Activated naive CD4-positive, alpha-beta T cell treated with anti-CD3 and anti-CD28 coated beads, Interleukin-2, amount 10 ng/mL, durations not matched to agents 7 days and 5 days (primary cell): ENCODE results near the gene RC3H1.
"Not testable (repeated sequence)": the region's sequence is repeated elsewhere in the genome, so short reads cannot be mapped to it uniquely, and the experiment has no call there.

Experiments
- CTCF ChIA-PET: fragments of 350-600 bp; sonication (Branson Sonifier 250); formaldehyde crosslinking; loops from one replicate; lab custom pipeline; 2021; ENCODE audit warnings: antibody characterized with exemption; lab: Charles Lee
- DNase-seq: peaks from one replicate; pipeline ENCODE4 v3.0.0-alpha.2; 2020
- H3K27ac Mint-ChIP-seq: one replicate; pipeline ENCODE4 v1.8.0; 2021; ENCODE audit warnings: mild to moderate bottlenecking, moderate library complexity, mixed read lengths
- H3K27me3 Mint-ChIP-seq: one replicate; pipeline ENCODE4 v1.8.0; 2021; ENCODE audit warnings: mild to moderate bottlenecking, mixed read lengths
- H3K36me3 Mint-ChIP-seq: one replicate; pipeline ENCODE4 v1.8.0; 2021; ENCODE audit warnings: mixed read lengths
- H3K4me1 Mint-ChIP-seq: one replicate; pipeline ENCODE4 v1.8.0; 2021; ENCODE audit warnings: mixed read lengths
- H3K4me3 Mint-ChIP-seq: one replicate; pipeline ENCODE4 v1.8.0; 2021; ENCODE audit warnings: mild to moderate bottlenecking, moderate library complexity, mixed read lengths
- H3K9me3 Mint-ChIP-seq: one replicate; pipeline ENCODE4 v1.8.0; 2021; ENCODE audit warnings: mixed read lengths

Gene RC3H1

GRCh38 chr1:174008269-174008668 is 13.9 kb downstream of the RC3H1 start:
- H3K27me3 Mint-ChIP-seq = no peaks in the 10 kb centered on the region
- no peak overlapping the region for H3K27ac Mint-ChIP-seq
- H3K4me1 Mint-ChIP-seq = peaks cover 16% of the 10 kb centered on the region
- no peak for DNase-seq
- CTCF ChIA-PET = no interaction called here
- no peak overlapping the region for H3K4me3 Mint-ChIP-seq
- H3K36me3 Mint-ChIP-seq = peaks cover 35% of the 10 kb centered on the region
- no peaks in the 10 kb centered on the region for H3K9me3 Mint-ChIP-seq

GRCh38 chr1:174007851-174008250 is 14.3 kb downstream of the RC3H1 start:
- peaks cover 17% of the 10 kb centered on the region for H3K4me1 Mint-ChIP-seq
- peaks cover 35% of the 10 kb centered on the region for H3K36me3 Mint-ChIP-seq
- no peak for DNase-seq
- CTCF ChIA-PET = interaction anchor here (0.7 kb wide), 1 partner anchor 610 kb away, joined by 3 read pairs; no protein-coding TSS in a partner anchor
- no peaks in the 10 kb centered on the region for H3K27me3 Mint-ChIP-seq
- no peak overlapping the region for H3K4me3 Mint-ChIP-seq
- H3K9me3 Mint-ChIP-seq = no peaks in the 10 kb centered on the region
- H3K27ac Mint-ChIP-seq = no peak overlapping the region

- no peaks in the 10 kb centered on the region for H3K9me3 Mint-ChIP-seq
- H3K36me3 Mint-ChIP-seq = peaks cover 35% of the 10 kb centered on the region
- no peak overlapping the region for H3K27ac Mint-ChIP-seq
- peaks cover 16% of the 10 kb centered on the region for H3K4me1 Mint-ChIP-seq
- H3K4me3 Mint-ChIP-seq = no peak overlapping the region
- no peak for DNase-seq
- H3K27me3 Mint-ChIP-seq = no peaks in the 10 kb centered on the region
- CTCF ChIA-PET = no interaction called here
These were observed 17.1 kb downstream of the RC3H1 start for GRCh38 chr1:174005032-174005431.

- Mint-ChIP-seq H3K4me1 (peaks cover 9% of the 10 kb centered on the region), H3K4me3 (no peak overlapping the region)
- no peak for DNase-seq
These were observed 18.3 kb downstream of the RC3H1 start for GRCh38 chr1:174003867-174004266.

DNA sequence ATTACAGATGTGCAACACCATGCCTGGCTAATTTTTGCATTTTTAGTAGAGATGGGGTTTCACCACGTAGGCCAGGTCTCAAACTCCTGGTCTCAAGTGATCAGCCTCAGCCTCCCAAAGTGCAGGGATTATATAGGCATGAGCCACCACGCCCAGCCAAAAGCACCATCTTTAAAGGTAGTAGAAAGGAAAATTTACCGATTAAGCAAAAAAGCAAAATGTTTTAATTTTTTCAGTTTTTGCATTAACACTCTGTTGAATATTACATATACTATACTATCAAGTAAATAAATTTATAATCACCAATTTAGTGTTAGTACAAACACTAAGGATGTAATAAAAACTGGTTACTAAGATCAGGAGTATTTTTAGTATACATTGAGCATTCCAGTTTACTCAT is 20.6 kb downstream of the RC3H1 start:
- Mint-ChIP-seq H3K27me3 (no peaks in the 10 kb centered on the region), H3K9me3 (no peaks in the 10 kb centered on the region), H3K36me3 (peaks cover 15% of the 10 kb centered on the region), H3K4me1 (peaks cover 4% of the 10 kb centered on the region), H3K27ac (no peak overlapping the region), H3K4me3 (no peak overlapping the region)
- DNase-seq = no peak
- CTCF ChIA-PET = no interaction called here

More at GRCh38 chr1:174003867-174004266, 18.3 kb downstream of the RC3H1 start:
- no peaks in the 10 kb centered on the region for H3K9me3 Mint-ChIP-seq
- H3K27ac Mint-ChIP-seq = no peak overlapping the region
- no peaks in the 10 kb centered on the region for H3K27me3 Mint-ChIP-seq
- CTCF ChIA-PET = no interaction called here
- H3K36me3 Mint-ChIP-seq = peaks cover 28% of the 10 kb centered on the region

DNA sequence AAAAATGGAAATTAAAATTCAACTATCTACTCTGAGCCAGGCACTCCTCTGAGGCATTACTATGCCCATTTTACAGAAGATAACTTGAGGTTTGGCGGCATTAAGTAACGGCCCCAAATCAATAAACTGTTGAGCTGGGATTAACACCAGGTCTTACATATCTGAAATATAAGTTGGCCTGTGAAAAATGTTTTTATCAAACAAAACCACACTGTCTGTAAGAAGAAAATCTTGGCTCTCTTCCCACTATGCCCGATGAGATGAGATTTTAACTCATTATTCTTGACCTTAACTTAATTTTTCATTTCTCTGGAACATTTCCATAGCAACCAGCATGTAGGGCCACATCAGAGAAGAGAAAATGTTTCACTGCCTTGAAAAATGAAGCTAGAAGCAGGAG is 21.8 kb downstream of the RC3H1 start:
- H3K27ac Mint-ChIP-seq = no peak overlapping the region

GRCh38 chr1:173997791-173998190 is 24.4 kb downstream of the RC3H1 start:
- CTCF ChIA-PET = no interaction called here

More for the DNA sequence above, 21.8 kb downstream of the RC3H1 start:
- CTCF ChIA-PET = interaction anchor here (0.8 kb wide), 1 partner anchor 10 kb away, joined by 4 read pairs; no protein-coding TSS in a partner anchor
- H3K9me3 Mint-ChIP-seq = no peaks in the 10 kb centered on the region
- H3K4me1 Mint-ChIP-seq = peaks cover 4% of the 10 kb centered on the region
- H3K36me3 Mint-ChIP-seq = peaks cover 17% of the 10 kb centered on the region
- no peak for DNase-seq
- no peaks in the 10 kb centered on the region for H3K27me3 Mint-ChIP-seq
- H3K4me3 Mint-ChIP-seq = no peak overlapping the region

DNA sequence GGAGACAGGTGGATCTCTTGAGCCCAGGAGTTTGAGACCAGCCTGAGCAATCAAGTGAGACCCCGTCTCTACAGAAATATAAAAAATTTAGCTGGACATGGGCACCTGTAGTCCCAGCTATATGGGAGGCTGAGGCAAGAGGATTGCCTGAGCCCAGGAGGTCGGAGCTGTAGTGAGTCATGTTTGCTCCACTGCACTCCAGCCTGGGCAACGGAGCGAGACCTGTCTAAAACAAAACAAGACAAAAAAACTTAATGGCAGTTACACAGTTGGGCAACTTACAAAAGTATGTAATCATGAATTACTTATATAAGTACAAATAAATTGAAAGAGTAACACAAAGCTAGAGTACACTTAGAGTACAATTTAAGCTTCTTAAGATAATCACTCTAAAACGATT is 25.2 kb downstream of the RC3H1 start:
- Mint-ChIP-seq H3K9me3 (no peaks in the 10 kb centered on the region), H3K27me3 (no peaks in the 10 kb centered on the region), H3K36me3 (peaks cover 16% of the 10 kb centered on the region), H3K27ac (no peak overlapping the region), H3K4me3 (no peak overlapping the region), H3K4me1 (peaks cover 3% of the 10 kb centered on the region)
- CTCF ChIA-PET = no interaction called here
- no peak for DNase-seq

More at GRCh38 chr1:173997791-173998190, 24.4 kb downstream of the RC3H1 start:
- no peak overlapping the region for H3K4me3 Mint-ChIP-seq
- peaks cover 3% of the 10 kb centered on the region for H3K4me1 Mint-ChIP-seq
- no peak overlapping the region for H3K27ac Mint-ChIP-seq
- H3K27me3 Mint-ChIP-seq = no peaks in the 10 kb centered on the region
- no peak for DNase-seq
- peaks cover 11% of the 10 kb centered on the region for H3K36me3 Mint-ChIP-seq
- H3K9me3 Mint-ChIP-seq = no peaks in the 10 kb centered on the region

DNA sequence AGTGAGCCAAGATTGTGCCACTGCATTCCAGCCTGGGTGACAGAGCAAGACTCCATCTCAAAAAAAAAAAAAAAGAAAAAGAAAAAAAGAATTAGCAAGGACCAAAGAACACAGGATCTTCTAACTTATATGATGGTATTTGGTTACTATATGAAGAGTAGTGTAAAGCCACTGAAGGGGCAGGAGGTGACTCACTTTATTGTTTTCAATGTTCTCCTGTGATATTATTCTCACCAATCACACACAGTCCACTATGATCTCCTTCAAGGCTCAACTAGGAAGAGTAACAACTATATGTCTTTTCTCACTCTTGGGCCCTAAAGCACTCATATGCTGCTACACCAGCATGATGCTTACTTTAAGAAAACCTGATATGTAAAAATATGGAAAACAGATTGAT is 26.7 kb downstream of the RC3H1 start:
- Mint-ChIP-seq H3K4me1 (peaks cover 2% of the 10 kb centered on the region), H3K4me3 (no peak overlapping the region), H3K27me3 (no peaks in the 10 kb centered on the region), H3K27ac (no peak overlapping the region), H3K36me3 (peaks cover 22% of the 10 kb centered on the region), H3K9me3 (no peaks in the 10 kb centered on the region)
- CTCF ChIA-PET = no interaction called here
- DNase-seq = no peak

DNA sequence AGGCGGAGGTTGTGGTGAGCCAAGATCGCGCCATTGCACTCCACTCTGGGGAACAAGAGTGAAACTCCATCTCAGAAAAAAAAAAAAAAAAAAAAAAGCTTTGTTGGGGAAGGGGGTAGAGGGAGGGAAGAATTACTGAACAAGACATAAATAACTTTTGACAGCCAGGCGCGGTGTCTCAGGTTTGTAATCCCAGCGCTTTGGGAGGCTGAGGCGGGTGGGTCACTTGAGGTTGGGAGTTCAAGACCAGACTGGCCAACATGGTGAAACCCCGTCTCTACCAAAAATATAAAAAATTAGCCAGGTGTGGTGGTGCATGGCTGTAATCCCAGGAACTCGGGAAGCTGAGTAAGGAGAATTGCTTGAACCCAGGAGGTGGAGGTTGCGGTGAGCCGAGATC is 28.2 kb downstream of the RC3H1 start:
- H3K9me3 Mint-ChIP-seq, H3K4me3 Mint-ChIP-seq, CTCF ChIA-PET, H3K27me3 Mint-ChIP-seq, DNase-seq, H3K4me1 Mint-ChIP-seq, H3K27ac Mint-ChIP-seq: not testable (repeated sequence)
- peaks cover 25% of the 10 kb centered on the region for H3K36me3 Mint-ChIP-seq

- Mint-ChIP-seq H3K4me1 (no peaks in the 10 kb centered on the region), H3K27me3 (no peaks in the 10 kb centered on the region), H3K9me3 (no peaks in the 10 kb centered on the region), H3K4me3 (no peak overlapping the region), H3K36me3 (peaks cover 39% of the 10 kb centered on the region), H3K27ac (no peak overlapping the region)
- CTCF ChIA-PET = interaction anchor here (1.0 kb wide), 1 partner anchor 165 kb away, joined by 3 read pairs; no protein-coding TSS in a partner anchor
- DNase-seq = no peak
These were observed 34.1 kb downstream of the RC3H1 start for GRCh38 chr1:173988068-173988467.

DNA sequence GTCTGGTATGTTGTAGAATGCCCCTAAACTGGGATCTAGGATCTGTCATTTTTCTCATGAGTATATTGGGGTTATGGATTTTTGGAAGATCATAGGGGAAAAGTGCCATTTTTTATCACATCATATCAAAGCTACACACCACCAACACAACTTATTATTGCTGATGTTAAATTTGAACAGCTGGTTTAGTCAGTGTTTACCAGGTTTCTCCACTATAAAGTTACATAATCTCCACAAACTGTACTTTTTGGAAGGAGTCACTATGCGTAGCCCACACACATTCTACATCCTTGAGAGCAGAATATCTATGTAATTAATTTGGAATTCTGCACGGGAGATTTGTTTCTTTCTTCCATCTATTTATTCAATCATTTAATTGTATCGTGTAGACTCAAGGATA is 35.2 kb downstream of the RC3H1 start:
- CTCF ChIA-PET = interaction anchor here (1.0 kb wide), 1 partner anchor 166 kb away, joined by 3 read pairs; no protein-coding TSS in a partner anchor
- no peak for DNase-seq
- no peak overlapping the region for H3K4me3 Mint-ChIP-seq
- H3K27ac Mint-ChIP-seq = no peak overlapping the region
- H3K4me1 Mint-ChIP-seq = no peaks in the 10 kb centered on the region
- H3K36me3 Mint-ChIP-seq = peaks cover 32% of the 10 kb centered on the region
- no peaks in the 10 kb centered on the region for H3K27me3 Mint-ChIP-seq
- H3K9me3 Mint-ChIP-seq = no peaks in the 10 kb centered on the region

DNA sequence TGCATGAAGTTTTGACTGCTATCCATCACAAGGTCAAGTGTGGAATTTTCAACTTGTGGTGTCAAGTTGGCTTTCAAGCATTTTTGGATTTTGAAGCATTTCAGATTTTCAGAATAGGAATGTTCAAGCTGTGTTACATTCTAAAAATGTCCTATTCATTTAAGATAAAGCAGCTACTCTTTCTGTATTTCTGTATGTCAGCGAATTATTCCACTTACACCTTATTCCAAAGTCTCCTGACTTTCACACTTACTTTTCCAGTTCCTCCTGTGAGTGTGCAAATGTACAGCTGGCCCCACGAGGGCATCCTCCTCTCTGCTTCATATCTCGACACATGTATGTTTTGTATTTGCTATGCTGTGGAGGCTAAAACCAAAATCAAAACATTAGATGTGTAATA is 51.9 kb downstream of the RC3H1 start:
- CTCF ChIA-PET = no interaction called here
- no peak for DNase-seq
- H3K9me3 Mint-ChIP-seq = no peaks in the 10 kb centered on the region
- H3K27ac Mint-ChIP-seq = no peak overlapping the region
- H3K27me3 Mint-ChIP-seq = no peaks in the 10 kb centered on the region
- H3K36me3 Mint-ChIP-seq = peaks cover 36% of the 10 kb centered on the region
- no peaks in the 10 kb centered on the region for H3K4me1 Mint-ChIP-seq
- H3K4me3 Mint-ChIP-seq = no peak overlapping the region

- H3K4me1 Mint-ChIP-seq, DNase-seq, CTCF ChIA-PET, H3K9me3 Mint-ChIP-seq, H3K27ac Mint-ChIP-seq, H3K27me3 Mint-ChIP-seq, H3K4me3 Mint-ChIP-seq: not testable (repeated sequence)
- peaks cover 36% of the 10 kb centered on the region for H3K36me3 Mint-ChIP-seq
These were observed 56.3 kb downstream of the RC3H1 start for GRCh38 chr1:173965896-173966295.

DNA sequence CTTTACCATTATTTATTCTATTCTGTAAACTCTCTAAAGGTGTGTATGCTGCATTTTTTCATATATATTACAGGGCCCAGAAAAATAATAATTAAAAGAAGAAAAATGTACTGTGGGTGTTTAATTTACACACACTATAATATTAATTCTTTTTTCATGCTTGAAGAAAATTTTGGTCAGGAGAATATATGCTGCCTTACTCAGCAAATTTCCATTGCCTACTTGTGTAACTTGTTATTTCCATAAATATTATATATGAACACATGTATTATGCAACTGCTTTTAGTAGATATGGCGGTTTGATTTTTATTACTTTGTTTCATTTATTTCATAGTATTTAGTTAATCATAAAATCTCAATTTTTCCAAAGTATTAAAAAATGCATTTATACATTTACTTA is 58.7 kb downstream of the RC3H1 start:
- no peak for DNase-seq
- H3K4me3 Mint-ChIP-seq = no peak overlapping the region
- CTCF ChIA-PET = interaction anchor here (0.9 kb wide), 1 partner anchor 534 kb away, joined by 4 read pairs; no protein-coding TSS in a partner anchor
- H3K27me3 Mint-ChIP-seq = no peaks in the 10 kb centered on the region
- no peak overlapping the region for H3K27ac Mint-ChIP-seq
- H3K36me3 Mint-ChIP-seq = peaks cover 41% of the 10 kb centered on the region
- no peaks in the 10 kb centered on the region for H3K9me3 Mint-ChIP-seq
- H3K4me1 Mint-ChIP-seq = no peaks in the 10 kb centered on the region
